Hepatocyte (in vitro differentiated cells): ENCODE data around the gene LPAR2. TPM values are rescaled to one million over a fixed set of nuclear protein-coding genes. Genes with fewer than 3 reads are reported as not detected.
"Not testable (repeated sequence)": the region's sequence is repeated elsewhere in the genome, so short reads cannot be mapped to it uniquely, and the experiment has no call there.

Source experiments
- DNase-seq: peaks from one replicate; pipeline ENCODE4 v3.0.0-alpha.2; 2016; ENCODE audit warnings: low spot score
- H2AFZ ChIP-seq: fragments of 200-600 bp; sonication (generic); 2 replicates; pipeline ENCODE4 v1.6.0; 2016; ENCODE audit warnings: antibody characterized with exemption, mild to moderate bottlenecking
- H3K27ac ChIP-seq: fragments of 200-600 bp; sonication (generic); 2 replicates; pipeline ENCODE4 v1.5.1; 2016; ENCODE audit warnings: mild to moderate bottlenecking
- H3K27me3 ChIP-seq: fragments of 200-600 bp; sonication (generic); 2 replicates; pipeline ENCODE4 v1.6.1; 2016
- H3K36me3 ChIP-seq: fragments of 200-600 bp; sonication (generic); replicated peaks from 2 replicates; pipeline ENCODE4 v1.5.1; 2016; ENCODE audit warnings: low read depth; ENCODE audit not compliant: insufficient read depth
- H3K4me1 ChIP-seq: fragments of 200-600 bp; sonication (generic); 2 replicates; pipeline ENCODE4 v1.5.1; 2016; ENCODE audit warnings: mild to moderate bottlenecking, moderate library complexity; ENCODE audit not compliant: insufficient read depth
- H3K4me2 ChIP-seq: fragments of 200-600 bp; sonication (generic); 2 replicates; pipeline ENCODE4 v1.6.0; 2016
- H3K4me3 ChIP-seq: fragments of 200-600 bp; sonication (generic); 2 replicates; pipeline ENCODE4 v1.5.1; 2016; ENCODE audit warnings: mild to moderate bottlenecking
- H3K79me2 ChIP-seq: fragments of 200-600 bp; sonication (generic); 2 replicates; pipeline ENCODE4 v1.6.0; 2017; ENCODE audit warnings: mild to moderate bottlenecking
- H3K9me2 ChIP-seq: fragments of 200-600 bp; sonication (generic); replicated peaks from 2 replicates; pipeline ENCODE4 v1.6.0; 2017; ENCODE audit warnings: mild to moderate bottlenecking; ENCODE audit not compliant: insufficient read depth
- H3K9me3 ChIP-seq: fragments of 200-600 bp; sonication (generic); 2 replicates; pipeline ENCODE4 v1.5.1; 2016; ENCODE audit warnings: low read depth, mild to moderate bottlenecking
- H4K20me1 ChIP-seq: fragments of 200-600 bp; sonication (generic); 2 replicates; pipeline ENCODE4 v1.6.0; 2016; ENCODE audit warnings: mild to moderate bottlenecking; ENCODE audit not compliant: insufficient read depth, poor library complexity, severe bottlenecking
- EZH2 ChIP-seq: fragments of 200-600 bp; sonication (generic); IDR thresholded peaks from 2 replicates; pipeline ENCODE4 v1.6.1; 2016; ENCODE audit warnings: antibody characterized with exemption, mild to moderate bottlenecking, borderline replicate concordance
- EZH2phosphoT487 ChIP-seq: fragments of 200-600 bp; sonication (generic); IDR thresholded peaks from one replicate; pipeline ENCODE4 v1.6.1; 2018; ENCODE audit warnings: antibody characterized with exemption, mild to moderate bottlenecking, low read depth, moderate library complexity; ENCODE audit not compliant: unreplicated experiment, severe bottlenecking
- WGBS: methylation state at CpG from one replicate; pipeline ENCODE4 v1.1.6; 2016; ENCODE audit warnings: low lambda C conversion rate; ENCODE audit errors: missing lambda C conversion rate; 5-methylcytosine and 5-hydroxymethylcytosine counted together
- polyA plus RNA-seq: library from polyadenylated mRNA; unstranded; fragments of >200 nt; fragmentation: Nextera tagmentation; extraction: Ambion mirVana; gene quantifications from 2 replicates; pipeline ENCODE4 v1.2.1, GENCODE V29; 2016
- total RNA-seq: library from RNA; depleted of rRNA; stranded (reverse); fragments of >200 nt; gene quantifications from 2 replicates; pipeline ENCODE4 v1.2.3, GENCODE V29; 2014
- TF ChIP-seq, protein P1 (sequence below): fragments of 200-600 bp; sonication (generic); IDR thresholded peaks from 2 replicates; pipeline ENCODE4 v1.5.1; 2016; ENCODE audit warnings: antibody characterized with exemption, mild to moderate bottlenecking; ENCODE audit not compliant: poor library complexity

The LPAR2 gene
- total and polyA plus RNA-seq, 2 experiments from 2014 or later = 20.1 to 33.1 TPM

DNA sequence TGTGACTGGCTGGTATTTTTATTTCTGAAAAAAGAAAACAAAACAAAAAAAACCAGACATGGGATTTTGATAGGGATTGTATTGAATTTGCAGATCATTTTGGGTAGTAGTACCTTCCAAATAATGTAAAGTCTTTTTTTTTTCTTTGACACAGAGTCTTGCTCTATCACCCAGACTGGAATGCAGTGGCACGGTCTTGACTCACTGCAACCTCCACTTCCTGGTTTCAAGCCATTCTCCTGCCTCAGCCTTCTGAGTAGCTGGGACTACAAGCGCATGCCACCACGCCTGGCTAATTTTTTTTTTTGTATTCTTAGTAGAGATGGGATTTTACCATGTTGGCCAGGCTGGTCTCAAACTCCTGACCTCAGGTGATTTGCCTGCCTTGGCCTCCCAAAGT, 44.8 kb upstream of the LPAR2 start:
- Histone ChIP-seq H3K4me1 (peaks cover 11% of the 10 kb centered on the region), H3K4me2 (no peak overlapping the region), H2AFZ (no peak overlapping the region), H3K9me2 (no peaks in the 10 kb centered on the region), H3K4me3 (no peak overlapping the region), H3K9me3 (peaks cover 5% of the 10 kb centered on the region), H3K27me3 (no peaks in the 10 kb centered on the region), H3K79me2 (peaks cover 41% of the 10 kb centered on the region), H4K20me1 (no peaks in the 10 kb centered on the region), H3K27ac (no peak overlapping the region), H3K36me3 (no peaks in the 10 kb centered on the region)
- 98% methylated on average over 3 of the region's 3 CpGs for WGBS
- TF ChIP-seq, protein P1, sequence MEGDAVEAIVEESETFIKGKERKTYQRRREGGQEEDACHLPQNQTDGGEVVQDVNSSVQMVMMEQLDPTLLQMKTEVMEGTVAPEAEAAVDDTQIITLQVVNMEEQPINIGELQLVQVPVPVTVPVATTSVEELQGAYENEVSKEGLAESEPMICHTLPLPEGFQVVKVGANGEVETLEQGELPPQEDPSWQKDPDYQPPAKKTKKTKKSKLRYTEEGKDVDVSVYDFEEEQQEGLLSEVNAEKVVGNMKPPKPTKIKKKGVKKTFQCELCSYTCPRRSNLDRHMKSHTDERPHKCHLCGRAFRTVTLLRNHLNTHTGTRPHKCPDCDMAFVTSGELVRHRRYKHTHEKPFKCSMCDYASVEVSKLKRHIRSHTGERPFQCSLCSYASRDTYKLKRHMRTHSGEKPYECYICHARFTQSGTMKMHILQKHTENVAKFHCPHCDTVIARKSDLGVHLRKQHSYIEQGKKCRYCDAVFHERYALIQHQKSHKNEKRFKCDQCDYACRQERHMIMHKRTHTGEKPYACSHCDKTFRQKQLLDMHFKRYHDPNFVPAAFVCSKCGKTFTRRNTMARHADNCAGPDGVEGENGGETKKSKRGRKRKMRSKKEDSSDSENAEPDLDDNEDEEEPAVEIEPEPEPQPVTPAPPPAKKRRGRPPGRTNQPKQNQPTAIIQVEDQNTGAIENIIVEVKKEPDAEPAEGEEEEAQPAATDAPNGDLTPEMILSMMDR = no peak
- TF ChIP-seq EZH2phosphoT487 (no peak), EZH2 (no peak)
- DNase-seq = no peak

DNA sequence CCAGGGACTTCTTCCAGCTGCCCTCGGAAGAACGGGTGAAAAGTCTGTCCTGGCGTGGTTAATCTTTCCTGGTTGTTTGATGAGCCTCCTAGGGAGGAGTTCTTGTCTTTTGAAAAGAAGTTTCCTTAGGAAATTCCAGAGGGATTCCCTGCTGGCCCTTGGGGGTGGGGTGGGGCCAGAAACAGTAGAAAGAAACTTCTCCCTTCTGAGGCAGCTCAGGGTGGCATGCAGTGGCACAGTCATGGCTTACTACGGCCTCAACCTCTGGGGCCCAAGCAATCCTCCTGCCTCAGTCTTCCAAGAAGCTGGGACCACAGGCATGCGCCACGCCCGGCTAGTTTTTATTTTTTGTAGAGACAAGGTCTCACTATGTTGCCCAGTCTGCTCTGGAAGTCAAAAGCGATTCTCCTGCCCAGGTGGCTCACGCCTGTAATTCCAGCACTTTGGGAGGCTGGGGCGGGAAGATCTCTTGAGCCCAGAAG, 42.1 kb upstream of the LPAR2 start:
- no peak for TF ChIP-seq EZH2
- no peak for TF ChIP-seq EZH2phosphoT487
- TF ChIP-seq, protein P1 = no peak
- H3K27ac ChIP-seq = peak overlapping the region; percentile 86
- H3K4me3 ChIP-seq = peak overlapping the region; percentile 50
- H3K36me3 ChIP-seq = no peaks in the 10 kb centered on the region
- H3K9me3 ChIP-seq = no peaks in the 10 kb centered on the region
- WGBS = 66% methylated on average over 10 of the region's 10 CpGs
- H4K20me1 ChIP-seq = no peaks in the 10 kb centered on the region
- H3K9me2 ChIP-seq = no peaks in the 10 kb centered on the region
- H3K27me3 ChIP-seq = no peaks in the 10 kb centered on the region
- peaks cover 11% of the 10 kb centered on the region for H3K4me1 ChIP-seq
- no peak overlapping the region for H2AFZ ChIP-seq
- DNase-seq = no peak
- peak overlapping the region; percentile 79 for H3K4me2 ChIP-seq
- H3K79me2 ChIP-seq = peaks cover 33% of the 10 kb centered on the region

DNA sequence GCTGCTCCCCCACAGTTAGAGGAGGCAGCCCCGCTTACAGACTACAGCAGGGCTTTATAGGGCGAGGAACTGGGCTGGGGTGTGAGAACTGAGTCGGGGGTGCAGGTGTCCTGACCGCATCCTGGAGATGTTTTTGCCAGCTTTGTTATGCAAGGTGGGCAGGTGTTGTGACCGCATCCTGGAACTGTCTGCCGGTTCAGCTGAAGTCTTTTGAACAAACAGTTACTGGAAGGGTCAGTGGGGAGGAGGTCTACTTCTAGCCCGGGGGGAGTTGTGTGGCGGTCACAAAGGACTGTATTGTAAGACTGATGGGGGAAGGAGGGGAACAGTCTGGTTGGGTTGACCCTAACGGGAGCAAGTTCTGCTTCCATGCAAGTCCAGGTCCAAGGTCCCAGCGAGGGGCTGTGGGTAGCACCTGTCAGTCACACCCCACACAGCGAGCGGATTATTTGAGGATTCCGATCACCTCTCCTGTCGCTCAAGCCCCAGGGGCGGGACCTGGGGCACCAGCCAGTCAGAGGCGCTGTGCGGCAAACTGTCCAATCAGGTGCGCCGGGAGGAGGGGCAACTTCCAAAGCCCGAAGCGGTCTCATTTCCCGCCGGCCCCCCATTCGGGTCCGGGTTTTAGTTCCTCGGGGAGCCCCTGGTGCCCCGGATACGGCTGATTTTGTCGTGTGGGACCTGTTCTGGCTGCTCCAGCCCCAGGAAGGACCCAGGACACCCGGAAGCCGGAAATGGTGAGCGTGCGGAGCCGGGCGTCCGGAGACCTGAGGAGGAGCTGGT, 40.4 kb upstream of the LPAR2 start, which contains the start of gene ZNF101:
Gene ZNF101, plus strand, starts transcription at position 610 of the 783 bp plus-strand sequence. Its CDS starts 125 bp downstream, at position 735.
- H3K79me2 ChIP-seq = peaks cover 25% of the 10 kb centered on the region
- no peaks in the 10 kb centered on the region for H3K9me3 ChIP-seq
- H3K4me3 ChIP-seq = peak within 1 kb of the TSS; percentile 50
- no peaks in the 10 kb centered on the region for H3K27me3 ChIP-seq
- peaks cover 11% of the 10 kb centered on the region for H3K4me1 ChIP-seq
- no peak for TF ChIP-seq EZH2phosphoT487
- TF ChIP-seq EZH2 = no peak
- TF ChIP-seq, protein P1 = no peak
- H3K36me3 ChIP-seq = no peaks in the 10 kb centered on the region
- H2AFZ ChIP-seq = peak within 1 kb of the TSS; percentile 49
- H3K27ac ChIP-seq = peak within 1 kb of the TSS; percentile 86
- peak; percentile 96 for DNase-seq
- peak within 1 kb of the TSS; percentile 79 for H3K4me2 ChIP-seq
- no peaks in the 10 kb centered on the region for H4K20me1 ChIP-seq
- WGBS = 6% methylated on average over 35 of the region's 36 CpGs
- no peaks in the 10 kb centered on the region for H3K9me2 ChIP-seq

DNA sequence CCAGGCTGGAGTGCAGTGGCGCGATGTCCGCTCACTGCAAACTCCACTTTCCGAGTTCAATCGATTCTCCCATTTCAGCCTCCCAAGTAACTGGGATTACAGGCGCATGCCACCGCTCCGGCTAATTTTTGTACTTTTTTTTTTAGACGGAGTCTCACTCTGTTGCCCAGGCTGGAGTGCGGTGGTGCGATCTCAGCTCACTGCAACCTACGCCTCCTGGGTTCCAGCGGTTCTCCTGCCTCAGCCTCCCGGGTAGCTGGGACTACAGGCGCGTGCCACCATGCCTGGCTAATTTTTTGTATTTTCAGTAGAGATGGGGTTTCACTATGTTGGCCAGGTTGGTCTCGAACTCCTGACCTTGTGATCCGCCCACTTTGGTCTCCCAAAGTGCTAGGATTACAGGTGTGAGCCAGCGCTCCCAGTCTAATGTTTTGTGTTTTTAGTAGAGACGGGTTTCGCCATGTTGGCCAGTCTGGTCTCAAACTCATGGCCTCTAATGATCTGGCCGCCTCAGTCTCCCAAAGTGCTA, 37.5 kb upstream of the LPAR2 start:
- not testable (repeated sequence) for H3K9me3 ChIP-seq, H3K27ac ChIP-seq, DNase-seq, H3K4me3 ChIP-seq, H3K27me3 ChIP-seq, H3K36me3 ChIP-seq, H2AFZ ChIP-seq, H3K9me2 ChIP-seq, H3K4me2 ChIP-seq
- Histone ChIP-seq H3K4me1 (peaks cover 22% of the 10 kb centered on the region), H3K79me2 (peaks cover 41% of the 10 kb centered on the region), H4K20me1 (peaks cover 17% of the 10 kb centered on the region)
- WGBS = 95% methylated on average over 22 of the region's 22 CpGs
